ENCODE data around the gene TEPSIN. TPM values are rescaled to one million over a fixed set of nuclear protein-coding genes. Genes with fewer than 3 reads are reported as not detected.

The TEPSIN gene
- total RNA-seq, 1 experiment from 2014 or later, result 38.8 TPM

GRCh38 chr17:81217491-81217890, 21.4 kb downstream of the TEPSIN start:
- H2BK20ac ChIP-seq (ENCODE audit: low read depth, low read length, poor library complexity, severe bottlenecking), result no peak overlapping the region
- Mint-ChIP-seq H3K27me3 (ENCODE audit: low read depth) (no peaks in the 10 kb centered on the region), H3K27ac (peak overlapping the region in 2 of 3 experiments; percentile 24 to 47; a peak in 1 of 7 replicates), H3K4me3 (no peak overlapping the region), H3K4me1 (peaks cover 10% of the 10 kb centered on the region in 2 experiments), H3K9me3 (no peaks in the 10 kb centered on the region), H3K36me3 (ENCODE audit: insufficient read depth in 1 of 3, low read depth in 3 of 3) (peaks cover 4 to 22% (median 18%) of the 10 kb centered on the region in 3 experiments; a peak in 6 of 7 replicates)
- no peak overlapping the region for H2BK12ac ChIP-seq (ENCODE audit: insufficient read length, low read depth, low read length)
- H2BK15ac ChIP-seq (ENCODE audit: low read depth, low read length), result no peak overlapping the region
- no CpG with 5 or more reads among the region's 18 CpGs for WGBS (ENCODE audit: extremely low coverage, insufficient read length, low lambda C conversion rate)
- no peak overlapping the region for H3K23ac ChIP-seq (ENCODE audit: insufficient read length, low read depth, low read length)
- no peak for TF ChIP-seq CTCF (conservative IDR thresholded peaks at IDR 0.05)
- no peak overlapping the region for H3K9ac ChIP-seq (ENCODE audit: extremely low read depth, insufficient read length, low read length)
- no peak for DNase-seq
- no peak overlapping the region for H4K5ac ChIP-seq (ENCODE audit: insufficient read length, low read depth, low read length)
- no peaks in the 10 kb centered on the region for H3K27me3 ChIP-seq (ENCODE audit: insufficient read depth, low read length)
- no peak overlapping the region for H2AFZ ChIP-seq (ENCODE audit: low read length)
- no peaks in the 10 kb centered on the region for H4K20me1 ChIP-seq (ENCODE audit: control insufficient read depth, insufficient read depth, insufficient read length)
- H4K8ac ChIP-seq (replicated peaks; ENCODE audit: insufficient read length, low read depth, low read length), result no peak overlapping the region
- no peaks in the 10 kb centered on the region for H3K9me3 ChIP-seq (ENCODE audit: control insufficient read depth, low read depth, low read length)
- no peak overlapping the region for H3K4ac ChIP-seq (ENCODE audit: low read depth, low read length)
- H3K18ac ChIP-seq (ENCODE audit: insufficient read length, low read depth, low read length), result no peak overlapping the region
- H3T11ph ChIP-seq (ENCODE audit: low read length), result no peak overlapping the region
- H3K27ac ChIP-seq (ENCODE audit: insufficient read length, low read depth, low read length), result no peak overlapping the region
- H3K14ac ChIP-seq (ENCODE audit: insufficient read depth, low read length), result no peak overlapping the region
- no peak overlapping the region for H2BK120ac ChIP-seq (ENCODE audit: low read depth, low read length, poor library complexity, severe bottlenecking)
- H3K4me1 ChIP-seq (ENCODE audit: insufficient read depth, low read length), result no peaks in the 10 kb centered on the region; the same call in 1 of the 2 replicates
- no peak overlapping the region for H3K4me2 ChIP-seq (ENCODE audit: insufficient read depth, insufficient read length, low read length)
- peaks cover 10% of the 10 kb centered on the region for H3K23me2 ChIP-seq (ENCODE audit: insufficient read length, low read depth, low read length, poor library complexity, severe bottlenecking)
- H3K79me2 ChIP-seq (ENCODE audit: insufficient read depth, low read length), result no peaks in the 10 kb centered on the region
- H3K56ac ChIP-seq (ENCODE audit: insufficient read length, low read depth, low read length), result no peak overlapping the region
- no peak overlapping the region for H4K91ac ChIP-seq (ENCODE audit: insufficient read length, low read depth, low read length)
- peaks cover 6% of the 10 kb centered on the region for H3K79me1 ChIP-seq (ENCODE audit: insufficient read depth, low read depth, low read length, poor library complexity, severe bottlenecking)
- no peak overlapping the region for H2AK5ac ChIP-seq (ENCODE audit: insufficient read length, low read length)
- no peak overlapping the region for H2BK5ac ChIP-seq (ENCODE audit: insufficient read length, low read length)
